ENCODE results near the gene HSPBP1.

GRCh38 chr19:55316646-55317045 is 36.7 kb upstream of the HSPBP1 start:
- TF ChIP-seq GATA2 (IDR thresholded peaks at IDR 0.05; ENCODE audit: low read depth, low read length) (no peak), GATA3 (IDR thresholded peaks at IDR 0.05; ENCODE audit: low read depth, low read length) (no peak)

Data from SH-SY5Y (cell line).